Tibial artery (tissue), 4 donors: ENCODE results near the gene NXN.
"Not testable (repeated sequence)": the region's sequence is repeated elsewhere in the genome, so short reads cannot be mapped to it uniquely, and the experiment has no call there.

Source experiments
- DNase-seq, 2 donors: peaks; one replicate each; pipeline ENCODE4 v3.0.0-alpha.2; 2019
- H3K27ac ChIP-seq, 2 donors: fragments of 200-600 bp; sonication (generic) in 1 of 2; 1 replicate in 1 of 2; 2 replicates in 1 of 2; pipeline ENCODE4 v1.5.1; 2018 to 2019; ENCODE audit warnings: mild to moderate bottlenecking in 1 of 2
- H3K27me3 ChIP-seq, 2 donors: fragments of 200-600 bp; sonication (generic) in 1 of 2; one replicate each; pipeline versions ENCODE4 v1.5.1 to v1.6.0; 2016 to 2019
- H3K36me3 ChIP-seq, 3 donors: fragments of 200-600 bp; sonication (generic) in 2 of 3; one replicate each; pipeline ENCODE4 v1.5.1; 2016 to 2019; ENCODE audit warnings: mild to moderate bottlenecking in 2 of 3
- H3K4me1 ChIP-seq, 4 donors: fragments of 200-600 bp; sonication (generic) in 2 of 4; 1 replicate in 3 of 4; 2 replicates in 1 of 4; pipeline ENCODE4 v1.5.1; 2016 to 2019
- H3K4me3 ChIP-seq, 2 donors: fragments of 200-600 bp; sonication (generic) in 1 of 2; 1 replicate in 1 of 2; 2 replicates in 1 of 2; pipeline ENCODE4 v1.5.1; 2018 to 2019; ENCODE audit warnings: mild to moderate bottlenecking in 2 of 2
- H3K9me3 ChIP-seq, 3 donors: fragments of 200-600 bp; sonication (generic) in 1 of 3; one replicate each; pipeline ENCODE4 v1.5.1; 2016 to 2019
- intact Hi-C: fragments of 100-400 bp; cut with DNase I; formaldehyde crosslinking; loops from one replicate; pipeline ENCODE4 v1.15.0; 2023; ENCODE audit warnings: low total_unique reads
- TF ChIP-seq, protein P1 (sequence below), 2 experiments: fragments of 200-600 bp in 1 of 2; fragments of 450-650 bp in 1 of 2; IDR thresholded peaks; one replicate each; pipeline ENCODE4 v1.5.1; 2017 to 2019; ENCODE audit warnings: antibody characterized with exemption in 2 of 2, mild to moderate bottlenecking in 1 of 2, moderate library complexity in 1 of 2

NXN gene

DNA sequence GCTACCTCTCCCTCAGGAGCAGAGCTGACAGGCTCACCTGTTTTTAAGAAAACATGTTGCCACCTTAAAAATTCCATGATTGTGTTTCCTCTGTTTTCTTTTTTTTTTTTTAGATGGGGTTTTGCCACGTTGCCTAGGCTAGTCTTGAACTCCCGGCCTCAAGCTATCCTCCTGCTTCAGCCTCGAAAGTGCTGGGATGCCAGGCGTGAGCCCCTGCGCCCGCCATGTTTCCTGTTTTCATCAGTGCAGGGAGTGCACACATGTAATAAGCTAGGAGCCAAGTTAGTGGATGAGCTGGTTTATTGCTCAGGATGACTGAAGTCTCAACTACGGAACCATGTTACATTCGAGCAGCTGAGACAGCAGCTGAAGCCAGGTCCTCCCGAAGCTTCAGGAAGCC, 183.9 kb downstream of the NXN start:
- H3K27ac ChIP-seq, result peak overlapping the region; percentile 26 to 68
- no peak for DNase-seq
- peaks cover 8 to 35% (median 19%) of the 10 kb centered on the region in 3 donors for H3K36me3 ChIP-seq

DNA sequence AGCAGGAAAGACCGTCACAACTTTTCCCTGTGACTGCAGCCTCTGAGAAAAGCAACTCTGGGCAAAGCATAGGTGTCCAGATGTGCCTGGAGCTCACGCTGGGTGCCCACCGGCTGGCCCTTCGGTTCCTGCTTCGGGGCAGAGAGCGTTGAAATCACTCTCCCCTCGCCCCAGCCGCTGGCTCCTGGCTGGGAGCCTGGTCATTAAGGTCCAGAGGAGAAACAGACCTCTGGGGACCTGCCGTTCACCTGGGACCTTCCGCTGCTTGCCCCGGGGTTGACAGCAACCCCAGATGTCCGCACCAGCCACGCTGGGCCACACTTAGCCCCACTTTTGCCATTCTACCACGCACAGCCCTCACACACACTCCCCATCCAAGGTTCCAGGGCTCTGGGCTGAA, 184.3 kb downstream of the NXN start:
- no peak for DNase-seq
- peak overlapping the region; percentile 34 to 40 for H3K4me3 ChIP-seq
- no peaks in the 10 kb centered on the region for H3K9me3 ChIP-seq
- intact Hi-C loops, result loop anchor here (2.0 kb wide), 1 partner anchor 186 kb away; no protein-coding TSS in a partner anchor
- TF ChIP-seq, protein P1, sequence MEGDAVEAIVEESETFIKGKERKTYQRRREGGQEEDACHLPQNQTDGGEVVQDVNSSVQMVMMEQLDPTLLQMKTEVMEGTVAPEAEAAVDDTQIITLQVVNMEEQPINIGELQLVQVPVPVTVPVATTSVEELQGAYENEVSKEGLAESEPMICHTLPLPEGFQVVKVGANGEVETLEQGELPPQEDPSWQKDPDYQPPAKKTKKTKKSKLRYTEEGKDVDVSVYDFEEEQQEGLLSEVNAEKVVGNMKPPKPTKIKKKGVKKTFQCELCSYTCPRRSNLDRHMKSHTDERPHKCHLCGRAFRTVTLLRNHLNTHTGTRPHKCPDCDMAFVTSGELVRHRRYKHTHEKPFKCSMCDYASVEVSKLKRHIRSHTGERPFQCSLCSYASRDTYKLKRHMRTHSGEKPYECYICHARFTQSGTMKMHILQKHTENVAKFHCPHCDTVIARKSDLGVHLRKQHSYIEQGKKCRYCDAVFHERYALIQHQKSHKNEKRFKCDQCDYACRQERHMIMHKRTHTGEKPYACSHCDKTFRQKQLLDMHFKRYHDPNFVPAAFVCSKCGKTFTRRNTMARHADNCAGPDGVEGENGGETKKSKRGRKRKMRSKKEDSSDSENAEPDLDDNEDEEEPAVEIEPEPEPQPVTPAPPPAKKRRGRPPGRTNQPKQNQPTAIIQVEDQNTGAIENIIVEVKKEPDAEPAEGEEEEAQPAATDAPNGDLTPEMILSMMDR (IDR thresholded peaks at IDR 0.05), result no peak
- H3K4me1 ChIP-seq, result peaks cover 0 to 19% (median 9%) of the 10 kb centered on the region in 4 donors
- H3K27ac ChIP-seq, result peak overlapping the region; percentile 26 to 68
- no peaks in the 10 kb centered on the region for H3K27me3 ChIP-seq
- H3K36me3 ChIP-seq, result peaks cover 8 to 32% (median 19%) of the 10 kb centered on the region in 3 donors

More for the DNA sequence above, 183.9 kb downstream of the NXN start:
- no peaks in the 10 kb centered on the region for H3K9me3 ChIP-seq
- intact Hi-C loops, result loop anchor here (2.0 kb wide), 1 partner anchor 185 kb away; no protein-coding TSS in a partner anchor
- TF ChIP-seq, protein P1 (IDR thresholded peaks at IDR 0.05), result no peak
- H3K4me1 ChIP-seq, result peaks cover 0 to 17% (median 9%) of the 10 kb centered on the region in 4 donors
- no peak overlapping the region for H3K4me3 ChIP-seq
- H3K27me3 ChIP-seq, result no peaks in the 10 kb centered on the region

DNA sequence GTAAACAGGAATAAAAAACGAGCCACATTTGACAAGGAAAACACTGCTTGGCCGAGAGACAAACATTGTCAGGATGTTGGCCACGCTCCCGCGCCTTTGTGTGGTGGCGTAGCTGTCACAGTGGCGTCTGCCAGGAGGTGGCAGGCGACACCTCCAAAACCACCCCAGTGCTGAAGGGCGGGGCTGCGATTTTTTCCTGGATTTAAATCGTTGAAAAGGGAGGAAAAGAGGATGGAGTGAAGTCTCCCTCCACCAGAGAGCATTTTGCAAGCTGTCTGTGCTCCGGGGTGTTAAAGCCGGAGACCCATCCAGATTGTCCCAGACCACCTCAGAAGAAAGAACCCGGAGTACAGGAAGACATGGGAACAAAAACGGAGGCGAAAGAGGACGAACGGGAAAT, 184.7 kb downstream of the NXN start:
- peak overlapping the region in 1 of 2 donors; percentile 68 for H3K27ac ChIP-seq
- TF ChIP-seq, protein P1 (IDR thresholded peaks at IDR 0.05), result peak; percentile 81 to 96
- H3K4me3 ChIP-seq, result peak overlapping the region; percentile 34 to 40
- peaks cover 10 to 32% (median 23%) of the 10 kb centered on the region in 3 donors for H3K36me3 ChIP-seq
- H3K27me3 ChIP-seq, result no peaks in the 10 kb centered on the region
- intact Hi-C loops, result loop anchor here (2.0 kb wide), 1 partner anchor 186 kb away; no protein-coding TSS in a partner anchor
- H3K4me1 ChIP-seq, result peaks cover 0 to 23% (median 9%) of the 10 kb centered on the region in 4 donors
- no peaks in the 10 kb centered on the region for H3K9me3 ChIP-seq
- DNase-seq, result peak; percentile 85 to 90

DNA sequence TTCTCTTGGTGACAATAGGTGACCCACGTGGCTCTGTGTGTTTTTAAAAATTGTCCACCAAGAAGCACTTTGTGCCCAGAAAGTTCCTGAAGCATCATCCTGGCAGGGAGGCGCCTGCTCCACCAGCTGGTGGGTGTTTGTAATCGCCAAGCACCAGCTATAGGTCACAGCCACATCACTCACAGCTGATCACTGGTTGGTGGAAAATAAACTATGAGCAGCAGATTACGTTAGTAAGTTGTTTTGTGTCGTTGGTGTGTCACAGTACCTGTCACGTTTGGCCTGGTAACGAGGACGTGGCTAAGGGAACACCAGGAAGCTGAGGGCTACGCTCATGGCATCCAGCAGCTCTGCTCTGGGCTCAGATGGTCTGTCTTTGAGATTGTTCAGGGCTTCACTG, 187.3 kb downstream of the NXN start:
- intact Hi-C loops, result no loop called here
- Histone ChIP-seq H3K27me3 (no peaks in the 10 kb centered on the region), H3K9me3 (no peaks in the 10 kb centered on the region), H3K4me1 (peaks cover 0 to 24% (median 9%) of the 10 kb centered on the region in 4 donors), H3K36me3 (peaks cover 33 to 54% (median 48%) of the 10 kb centered on the region in 3 donors), H3K27ac (no peak overlapping the region), H3K4me3 (no peak overlapping the region)
- TF ChIP-seq, protein P1 (IDR thresholded peaks at IDR 0.05), result no peak
- DNase-seq, result no peak

DNA sequence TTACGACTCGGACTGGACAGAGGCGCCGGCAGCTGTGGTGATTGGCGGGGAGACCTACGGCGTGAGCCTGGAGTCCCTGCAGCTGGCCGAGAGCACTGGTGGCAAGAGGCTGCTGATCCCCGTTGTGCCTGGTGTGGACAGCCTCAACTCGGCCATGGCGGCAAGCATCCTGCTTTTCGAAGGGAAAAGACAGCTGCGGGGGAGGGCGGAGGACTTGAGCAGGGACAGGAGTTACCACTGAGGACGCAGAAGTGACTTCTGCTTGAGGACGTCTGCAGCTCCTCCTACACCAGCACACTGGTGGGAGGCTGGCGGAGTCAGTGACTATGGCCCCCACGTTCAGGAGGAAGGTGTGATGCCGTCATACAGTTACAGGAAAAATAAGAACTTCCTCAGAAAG, 187.7 kb downstream of the NXN start:
- no peaks in the 10 kb centered on the region for H3K27me3 ChIP-seq
- peak in 1 of 2 donors; percentile 63 for DNase-seq
- no peak overlapping the region for H3K27ac ChIP-seq
- peaks cover 33 to 56% (median 48%) of the 10 kb centered on the region in 3 donors for H3K36me3 ChIP-seq
- H3K4me3 ChIP-seq, result no peak overlapping the region
- H3K4me1 ChIP-seq, result peaks cover 0 to 24% (median 9%) of the 10 kb centered on the region in 4 donors
- intact Hi-C loops, result no loop called here
- no peaks in the 10 kb centered on the region for H3K9me3 ChIP-seq
- TF ChIP-seq, protein P1 (IDR thresholded peaks at IDR 0.05), result no peak

DNA sequence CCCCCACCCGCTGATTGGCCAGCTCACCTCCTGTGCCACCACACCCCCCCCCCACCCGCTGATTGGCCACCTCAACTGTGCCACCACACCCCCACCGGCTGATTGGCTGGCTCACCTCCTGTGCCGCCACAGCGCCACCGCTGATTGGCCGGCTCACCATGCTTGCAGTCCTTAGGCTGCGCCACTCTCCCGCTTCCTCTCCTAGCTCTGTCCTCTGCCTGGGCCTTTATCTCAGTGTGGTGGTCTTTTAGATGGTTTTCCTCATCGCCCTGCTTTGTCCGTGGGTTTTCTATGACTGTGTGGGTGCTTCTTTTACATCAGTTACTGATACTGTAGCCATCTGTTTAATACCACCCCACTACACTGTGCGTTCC, 188.7 kb downstream of the NXN start:
- H3K4me3 ChIP-seq, H3K27ac ChIP-seq, H3K9me3 ChIP-seq, H3K27me3 ChIP-seq, intact Hi-C loops: not testable (repeated sequence)
- Histone ChIP-seq H3K4me1 (peaks cover 0 to 24% (median 8%) of the 10 kb centered on the region in 4 donors), H3K36me3 (peaks cover 33 to 63% (median 48%) of the 10 kb centered on the region in 3 donors)
- DNase-seq, result peak; percentile 14 to 33

DNA sequence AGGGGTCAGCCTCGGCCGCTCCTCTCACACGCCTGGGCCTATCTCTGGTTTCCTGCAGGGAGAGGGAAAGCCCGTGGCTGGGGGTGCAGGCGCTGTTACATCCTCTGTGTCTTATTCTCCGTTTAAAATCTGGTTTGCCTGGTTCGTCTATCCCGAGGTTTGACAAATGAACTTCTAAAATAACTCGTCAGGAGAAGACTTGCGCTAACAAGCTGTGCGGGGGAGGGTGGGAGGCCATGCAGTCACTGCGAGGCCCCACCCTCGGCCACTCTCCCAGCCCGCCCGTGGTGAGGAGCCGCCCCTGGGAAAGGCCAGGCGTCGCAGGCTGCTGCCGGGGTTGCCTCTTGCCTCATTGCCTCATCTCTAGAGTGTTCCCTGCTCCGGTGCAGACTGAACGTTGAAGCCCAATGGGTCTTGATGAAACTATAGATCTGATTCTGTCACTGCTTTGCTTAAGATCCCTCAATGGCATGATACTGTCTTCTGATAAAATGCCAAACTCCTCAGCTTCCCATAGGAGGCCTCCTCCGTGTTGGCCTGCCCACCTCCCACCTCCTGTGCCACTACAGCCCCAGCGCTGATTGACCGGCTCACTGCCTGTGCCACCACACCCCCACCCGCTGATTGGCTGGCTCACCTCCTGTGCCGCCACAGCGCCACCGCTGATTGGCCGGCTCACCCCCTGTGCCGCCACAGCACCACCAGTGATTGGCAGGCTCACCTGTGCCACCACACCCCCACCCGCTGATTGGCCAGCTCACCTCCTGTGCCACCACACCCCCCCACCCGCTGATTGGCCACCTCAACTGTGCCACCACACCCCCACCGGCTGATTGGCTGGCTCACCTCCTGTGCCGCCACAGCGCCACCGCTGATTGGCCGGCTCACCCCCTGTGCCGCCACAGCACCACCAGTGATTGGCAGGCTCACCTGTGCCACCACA, 189.4 kb downstream of the NXN start:
- Histone ChIP-seq H3K27ac (peak overlapping the region in 1 of 2 donors; percentile 37), H3K4me1 (peaks cover 0 to 17% (median 5%) of the 10 kb centered on the region in 4 donors), H3K36me3 (peaks cover 33 to 63% (median 48%) of the 10 kb centered on the region in 3 donors)
- H3K4me3 ChIP-seq, H3K27me3 ChIP-seq, H3K9me3 ChIP-seq, intact Hi-C loops: not testable (repeated sequence)
- peak; percentile 16 to 67 for DNase-seq
